22Rv1 (cell line): ENCODE data around the gene PXYLP1.
"Not testable (repeated sequence)": the region's sequence is repeated elsewhere in the genome, so short reads cannot be mapped to it uniquely, and the experiment has no call there.

Experiments
- H3K27ac ChIP-seq: fragments of 450-650 bp; 2 replicates; pipeline ENCODE4 v1.5.1; 2017
- ZFX ChIP-seq: fragments of 450-650 bp; IDR thresholded peaks from 2 replicates; pipeline ENCODE4 v1.6.1; 2017; ENCODE audit warnings: antibody characterized with exemption, borderline replicate concordance
- TF ChIP-seq, protein P1 (sequence below): fragments of 450-650 bp; IDR thresholded peaks from 2 replicates; pipeline ENCODE4 v1.5.1; 2017; ENCODE audit warnings: mild to moderate bottlenecking

PXYLP1 gene

DNA sequence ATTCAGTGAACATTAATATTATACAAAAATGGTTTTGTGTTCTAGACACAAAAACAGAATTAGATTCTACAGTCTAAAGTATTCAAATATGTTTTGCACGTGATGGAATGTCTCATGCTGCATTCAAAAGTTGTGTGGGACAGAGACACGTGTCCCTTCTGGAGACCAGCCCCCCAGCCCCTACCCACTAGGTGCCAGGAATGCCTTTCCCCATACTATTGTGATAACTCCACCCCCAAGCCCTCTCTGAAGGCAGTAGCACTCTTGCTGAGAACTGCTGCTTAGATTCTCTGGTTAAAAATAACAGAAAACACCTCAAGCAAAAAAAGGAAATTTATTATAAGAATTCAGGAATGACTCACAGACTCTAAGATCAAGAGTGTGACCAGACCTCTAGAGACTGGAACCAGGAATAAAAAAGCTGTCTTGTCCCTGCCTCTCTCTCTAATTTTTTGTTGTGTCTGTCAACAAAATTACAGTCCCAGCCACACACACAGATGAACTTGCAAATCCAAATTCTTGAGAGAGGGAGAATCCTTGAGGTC is 57.7 kb downstream of the PXYLP1 start:
- TF ChIP-seq, protein P1, sequence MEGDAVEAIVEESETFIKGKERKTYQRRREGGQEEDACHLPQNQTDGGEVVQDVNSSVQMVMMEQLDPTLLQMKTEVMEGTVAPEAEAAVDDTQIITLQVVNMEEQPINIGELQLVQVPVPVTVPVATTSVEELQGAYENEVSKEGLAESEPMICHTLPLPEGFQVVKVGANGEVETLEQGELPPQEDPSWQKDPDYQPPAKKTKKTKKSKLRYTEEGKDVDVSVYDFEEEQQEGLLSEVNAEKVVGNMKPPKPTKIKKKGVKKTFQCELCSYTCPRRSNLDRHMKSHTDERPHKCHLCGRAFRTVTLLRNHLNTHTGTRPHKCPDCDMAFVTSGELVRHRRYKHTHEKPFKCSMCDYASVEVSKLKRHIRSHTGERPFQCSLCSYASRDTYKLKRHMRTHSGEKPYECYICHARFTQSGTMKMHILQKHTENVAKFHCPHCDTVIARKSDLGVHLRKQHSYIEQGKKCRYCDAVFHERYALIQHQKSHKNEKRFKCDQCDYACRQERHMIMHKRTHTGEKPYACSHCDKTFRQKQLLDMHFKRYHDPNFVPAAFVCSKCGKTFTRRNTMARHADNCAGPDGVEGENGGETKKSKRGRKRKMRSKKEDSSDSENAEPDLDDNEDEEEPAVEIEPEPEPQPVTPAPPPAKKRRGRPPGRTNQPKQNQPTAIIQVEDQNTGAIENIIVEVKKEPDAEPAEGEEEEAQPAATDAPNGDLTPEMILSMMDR, result no peak
- no peak for TF ChIP-seq ZFX
- H3K27ac ChIP-seq, result no peak overlapping the region

DNA sequence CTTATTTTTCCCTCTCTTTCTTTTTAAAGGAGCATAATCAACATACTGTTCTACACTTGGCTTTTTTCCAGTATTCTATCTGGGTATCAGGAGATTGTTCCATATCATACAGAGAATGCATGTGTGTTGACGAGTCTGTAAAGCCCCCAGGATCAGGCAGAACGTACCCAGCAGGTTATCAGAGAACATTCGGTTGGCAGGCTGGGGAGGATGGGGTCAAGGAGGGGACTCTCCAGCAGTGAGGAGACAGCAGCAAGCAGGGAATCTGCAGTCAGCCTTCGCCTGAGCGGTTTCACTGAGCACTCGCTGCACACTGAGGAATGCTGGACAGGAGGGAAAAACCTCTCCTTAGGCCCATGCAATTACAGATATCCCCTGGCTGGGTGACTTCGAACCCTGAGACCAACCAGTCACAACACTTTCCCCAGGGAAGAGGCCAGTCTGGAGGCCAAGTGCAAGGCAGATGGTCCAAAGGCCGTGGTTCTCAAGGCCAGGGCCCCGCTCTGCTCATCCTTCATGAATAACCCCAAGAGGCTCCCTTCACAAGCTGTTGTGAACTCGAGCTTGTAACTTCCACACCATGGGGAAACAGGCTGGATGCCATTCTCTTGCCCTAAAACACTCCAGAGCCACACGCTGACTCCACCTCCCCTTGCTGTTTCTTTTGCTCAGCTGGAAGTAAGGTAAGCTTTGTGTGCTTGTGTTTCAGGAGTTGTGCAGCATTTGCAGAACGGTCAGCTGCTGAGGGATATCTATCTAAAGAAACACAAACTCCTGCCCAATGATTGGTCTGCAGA is 60.1 kb downstream of the PXYLP1 start:
- H3K27ac ChIP-seq, result no peak overlapping the region
- TF ChIP-seq, protein P1, result no peak
- no peak for TF ChIP-seq ZFX

DNA sequence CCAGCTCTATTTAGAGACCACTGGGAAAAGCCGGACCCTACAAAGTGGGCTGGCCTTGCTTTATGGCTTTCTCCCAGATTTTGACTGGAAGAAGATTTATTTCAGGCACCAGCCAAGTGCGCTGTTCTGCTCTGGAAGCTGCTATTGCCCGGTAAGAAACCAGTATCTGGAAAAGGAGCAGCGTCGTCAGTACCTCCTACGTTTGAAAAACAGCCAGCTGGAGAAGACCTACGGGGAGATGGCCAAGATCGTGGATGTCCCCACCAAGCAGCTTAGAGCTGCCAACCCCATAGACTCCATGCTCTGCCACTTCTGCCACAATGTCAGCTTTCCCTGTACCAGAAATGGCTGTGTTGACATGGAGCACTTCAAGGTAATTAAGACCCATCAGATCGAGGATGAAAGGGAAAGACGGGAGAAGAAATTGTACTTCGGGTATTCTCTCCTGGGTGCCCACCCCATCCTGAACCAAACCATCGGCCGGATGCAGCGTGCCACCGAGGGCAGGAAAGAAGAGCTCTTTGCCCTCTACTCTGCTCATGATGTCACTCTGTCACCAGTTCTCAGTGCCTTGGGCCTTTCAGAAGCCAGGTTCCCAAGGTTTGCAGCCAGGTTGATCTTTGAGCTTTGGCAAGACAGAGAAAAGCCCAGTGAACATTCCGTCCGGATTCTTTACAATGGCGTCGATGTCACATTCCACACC is 60.9 kb downstream of the PXYLP1 start:
- no peak overlapping the region for H3K27ac ChIP-seq
- TF ChIP-seq, protein P1, result no peak
- no peak for TF ChIP-seq ZFX

DNA sequence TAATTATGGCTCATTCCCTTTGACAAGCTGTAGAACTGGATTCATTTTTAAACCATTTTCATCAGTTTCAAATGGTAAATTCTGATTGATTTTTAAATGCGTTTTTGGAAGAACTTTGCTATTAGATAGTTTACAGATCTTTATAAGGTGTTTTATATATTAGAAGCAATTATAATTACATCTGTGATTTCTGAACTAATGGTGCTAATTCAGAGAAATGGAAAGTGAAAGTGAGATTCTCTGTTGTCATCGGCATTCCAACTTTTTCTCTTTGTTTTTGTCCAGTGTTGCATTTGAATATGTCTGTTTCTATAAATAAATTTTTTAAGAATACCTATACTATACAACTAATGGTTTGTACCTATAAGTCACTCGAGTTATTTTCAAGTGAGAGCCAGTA is 62.7 kb downstream of the PXYLP1 start:
- no peak overlapping the region for H3K27ac ChIP-seq

DNA sequence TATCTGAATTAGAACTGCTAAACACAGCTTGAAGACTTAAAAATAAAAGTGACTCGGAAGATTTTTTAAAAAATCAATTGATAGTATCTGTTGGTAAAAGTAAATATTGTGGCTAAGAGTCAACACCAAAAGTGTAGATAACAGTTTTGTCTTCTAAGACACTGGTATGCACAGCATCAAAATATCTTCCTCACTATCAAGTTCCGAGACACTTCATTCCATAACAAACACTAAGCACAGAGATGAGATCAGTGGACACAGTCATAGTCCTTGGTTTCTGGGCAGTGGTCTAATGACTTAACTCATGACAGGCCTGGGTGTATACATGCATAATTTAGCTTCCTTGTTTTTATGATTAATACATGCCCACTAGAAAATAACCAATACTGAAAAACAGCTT is 63.2 kb downstream of the PXYLP1 start:
- no peak overlapping the region for H3K27ac ChIP-seq
- TF ChIP-seq, protein P1, result no peak
- no peak for TF ChIP-seq ZFX

More for the DNA sequence above, 62.7 kb downstream of the PXYLP1 start:
- TF ChIP-seq, protein P1, result no peak

DNA sequence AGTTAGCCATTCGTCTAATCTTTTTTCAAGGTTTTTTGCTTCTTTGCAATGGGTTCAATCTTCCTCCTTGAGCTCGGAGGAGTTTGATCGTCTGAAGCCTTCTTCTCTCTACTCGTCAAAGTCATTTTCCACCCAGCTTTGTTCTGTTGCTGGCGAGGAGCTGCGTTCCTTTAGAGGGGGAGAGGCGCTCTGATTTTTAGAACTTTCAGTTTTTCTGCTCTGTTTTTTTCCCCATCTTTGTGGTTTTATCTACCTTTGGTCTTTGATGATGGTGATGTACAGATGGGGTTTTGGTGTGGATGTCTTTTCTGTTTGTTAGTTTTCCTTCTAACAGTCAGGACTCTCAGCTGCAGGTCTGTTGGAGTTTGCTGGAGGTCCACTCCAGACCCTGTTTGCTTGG is 68.8 kb downstream of the PXYLP1 start:
- not testable (repeated sequence) for H3K27ac ChIP-seq

DNA sequence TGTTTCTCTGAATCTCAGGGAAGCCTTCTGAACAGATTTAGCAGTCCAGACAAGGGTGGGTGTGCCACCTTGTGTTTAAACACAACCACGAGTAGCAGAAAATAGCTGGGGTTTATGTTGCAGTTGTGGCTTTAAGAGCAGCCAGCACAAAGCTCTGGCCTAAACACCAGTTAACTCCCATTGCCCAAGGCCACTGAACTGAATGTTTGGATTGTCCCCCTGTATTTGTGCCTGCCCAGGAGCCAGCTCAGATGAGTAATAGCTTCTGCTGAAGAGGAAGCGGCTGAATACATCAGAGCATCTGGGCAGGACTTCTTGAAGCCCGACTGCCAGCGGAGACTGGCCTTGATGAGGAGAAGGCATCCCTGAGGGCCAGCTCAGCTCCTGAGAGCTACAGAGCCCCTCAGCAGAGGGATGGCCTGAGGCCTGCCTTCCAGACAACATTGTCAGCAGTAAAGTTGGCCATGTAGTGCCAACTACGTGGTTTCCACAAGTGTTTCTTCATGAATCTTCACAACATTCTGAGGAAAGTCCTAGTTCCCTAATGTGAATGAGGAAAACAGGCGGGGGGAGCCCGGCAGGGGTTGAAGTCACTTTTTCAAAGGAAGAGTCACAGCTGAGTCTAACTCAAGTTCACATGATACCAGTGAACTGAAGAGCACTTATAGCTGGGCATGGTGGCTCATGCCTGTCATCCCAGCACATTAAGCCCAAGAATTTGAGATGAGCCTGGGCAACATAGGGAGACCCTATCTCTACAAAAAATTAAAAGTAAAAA is 70.9 kb downstream of the PXYLP1 start:
- TF ChIP-seq, protein P1, result no peak
- no peak for TF ChIP-seq ZFX
- H3K27ac ChIP-seq, result no peak overlapping the region
